ENCODE measurements around the gene NKX6-1.

The NKX6-1 gene

GRCh38 chr4:84507941-84508340, 8.8 kb upstream of the NKX6-1 start:
- Mint-ChIP-seq H3K36me3 (ENCODE audit: low read depth) (no peaks in the 10 kb centered on the region), H3K4me1 (peaks cover 6% of the 10 kb centered on the region), H3K27ac (no peak overlapping the region), H3K4me3 (no peak overlapping the region), H3K27me3 (ENCODE audit: low read depth) (peaks cover 45% of the 10 kb centered on the region), H3K9me3 (no peaks in the 10 kb centered on the region)
- TF ChIP-seq CTCF (IDR thresholded peaks at IDR 0.05; ENCODE audit: unreplicated experiment in 3 of 3), result no peak

- H3K36me3 Mint-ChIP-seq (ENCODE audit: low read depth), result no peaks in the 10 kb centered on the region
- no peak overlapping the region for H3K27ac Mint-ChIP-seq
- peaks cover 2% of the 10 kb centered on the region for H3K9me3 Mint-ChIP-seq
- peaks cover 10% of the 10 kb centered on the region for H3K4me1 Mint-ChIP-seq
- H3K27me3 Mint-ChIP-seq (ENCODE audit: low read depth), result peaks cover 69% of the 10 kb centered on the region
- H3K4me3 Mint-ChIP-seq, result no peak overlapping the region
- no peak for TF ChIP-seq CTCF (IDR thresholded peaks at IDR 0.05; ENCODE audit: unreplicated experiment in 3 of 3)
These were observed 5.7 kb upstream of the NKX6-1 start for GRCh38 chr4:84504821-84505220.

- H3K9me3 Mint-ChIP-seq, result peaks cover 2% of the 10 kb centered on the region
- TF ChIP-seq CTCF (IDR thresholded peaks at IDR 0.05; ENCODE audit: unreplicated experiment in 3 of 3), result peak; percentile 69 to 78 (median 75)
- H3K4me3 Mint-ChIP-seq, result peak overlapping the region in 2 of 3 experiments; percentile 46 to 48
- no peaks in the 10 kb centered on the region for H3K36me3 Mint-ChIP-seq (ENCODE audit: low read depth)
- no peak overlapping the region for H3K27ac Mint-ChIP-seq
- H3K27me3 Mint-ChIP-seq (ENCODE audit: low read depth), result peaks cover 80% of the 10 kb centered on the region
- H3K4me1 Mint-ChIP-seq, result peaks cover 10% of the 10 kb centered on the region
These were observed 4.7 kb upstream of the NKX6-1 start for GRCh38 chr4:84503495-84504437.

GRCh38 chr4:84502955-84503373, 3.9 kb upstream of the NKX6-1 start:
- Mint-ChIP-seq H3K4me1 (peaks cover 14% of the 10 kb centered on the region), H3K4me3 (no peak overlapping the region), H3K27me3 (ENCODE audit: low read depth) (peaks cover 83% of the 10 kb centered on the region), H3K27ac (no peak overlapping the region), H3K9me3 (peaks cover 2% of the 10 kb centered on the region), H3K36me3 (ENCODE audit: low read depth) (no peaks in the 10 kb centered on the region)
- no peak for TF ChIP-seq CTCF (IDR thresholded peaks at IDR 0.05; ENCODE audit: unreplicated experiment in 3 of 3)

GRCh38 chr4:84502333-84502954, 3.4 kb upstream of the NKX6-1 start:
- Mint-ChIP-seq H3K9me3 (peaks cover 2% of the 10 kb centered on the region), H3K27ac (no peak overlapping the region), H3K4me1 (peaks cover 14% of the 10 kb centered on the region), H3K4me3 (no peak overlapping the region), H3K36me3 (ENCODE audit: low read depth) (no peaks in the 10 kb centered on the region), H3K27me3 (ENCODE audit: low read depth) (peaks cover 81% of the 10 kb centered on the region)
- TF ChIP-seq CTCF (IDR thresholded peaks at IDR 0.05; ENCODE audit: unreplicated experiment in 3 of 3), result no peak

Data from nephron (organoid).